Cardiac fibroblast (primary cell): ENCODE measurements around the gene NSRP1.
A peak's percentile ranks its signal among the peaks of the same experiment; 100 is the strongest.

Experiments used
- DNase-seq, 2 donors: peaks; one replicate each; pipeline versions ENCODE4 v3.0.0 to v3.0.0-alpha.2; 2010; ENCODE audit warnings: low read depth in 2 of 2
- H3K4me3 ChIP-seq, 2 donors: replicated peaks in 1 of 2; 1 replicate in 1 of 2; 2 replicates in 1 of 2; pipeline ENCODE4 v1.5.1; 2011; ENCODE audit warnings: low read depth in 2 of 2, low read length in 2 of 2, mild to moderate bottlenecking in 2 of 2, moderate library complexity in 1 of 2
- TF ChIP-seq, protein P1 (sequence below): IDR thresholded peaks from one replicate; pipeline ENCODE4 v1.5.1; 2011; ENCODE audit warnings: low read depth, mild to moderate bottlenecking, low read length, inconsistent platforms

NSRP1 gene

DNA sequence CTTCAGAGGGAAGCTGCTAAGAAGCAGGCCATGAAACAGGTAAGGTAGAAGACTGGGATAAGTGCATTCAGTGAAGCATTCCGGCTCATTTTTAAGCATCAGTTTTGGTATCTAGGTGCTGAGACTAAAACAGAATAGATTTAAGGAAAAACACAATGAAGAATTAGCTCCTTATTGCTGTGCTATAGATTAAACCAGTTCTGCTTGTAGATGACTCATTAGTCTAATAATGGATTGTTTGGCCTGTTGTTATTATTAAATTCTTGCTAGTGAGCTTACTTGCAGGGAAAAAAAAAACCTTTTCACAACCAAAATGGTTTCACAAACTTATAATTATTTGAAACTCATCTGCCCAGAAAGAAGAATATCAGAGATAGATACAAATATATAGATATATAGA, 55.9 kb downstream of the NSRP1 start:
- TF ChIP-seq, protein P1, sequence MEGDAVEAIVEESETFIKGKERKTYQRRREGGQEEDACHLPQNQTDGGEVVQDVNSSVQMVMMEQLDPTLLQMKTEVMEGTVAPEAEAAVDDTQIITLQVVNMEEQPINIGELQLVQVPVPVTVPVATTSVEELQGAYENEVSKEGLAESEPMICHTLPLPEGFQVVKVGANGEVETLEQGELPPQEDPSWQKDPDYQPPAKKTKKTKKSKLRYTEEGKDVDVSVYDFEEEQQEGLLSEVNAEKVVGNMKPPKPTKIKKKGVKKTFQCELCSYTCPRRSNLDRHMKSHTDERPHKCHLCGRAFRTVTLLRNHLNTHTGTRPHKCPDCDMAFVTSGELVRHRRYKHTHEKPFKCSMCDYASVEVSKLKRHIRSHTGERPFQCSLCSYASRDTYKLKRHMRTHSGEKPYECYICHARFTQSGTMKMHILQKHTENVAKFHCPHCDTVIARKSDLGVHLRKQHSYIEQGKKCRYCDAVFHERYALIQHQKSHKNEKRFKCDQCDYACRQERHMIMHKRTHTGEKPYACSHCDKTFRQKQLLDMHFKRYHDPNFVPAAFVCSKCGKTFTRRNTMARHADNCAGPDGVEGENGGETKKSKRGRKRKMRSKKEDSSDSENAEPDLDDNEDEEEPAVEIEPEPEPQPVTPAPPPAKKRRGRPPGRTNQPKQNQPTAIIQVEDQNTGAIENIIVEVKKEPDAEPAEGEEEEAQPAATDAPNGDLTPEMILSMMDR: no peak
- H3K4me3 ChIP-seq: no peak overlapping the region
- no peak for DNase-seq

DNA sequence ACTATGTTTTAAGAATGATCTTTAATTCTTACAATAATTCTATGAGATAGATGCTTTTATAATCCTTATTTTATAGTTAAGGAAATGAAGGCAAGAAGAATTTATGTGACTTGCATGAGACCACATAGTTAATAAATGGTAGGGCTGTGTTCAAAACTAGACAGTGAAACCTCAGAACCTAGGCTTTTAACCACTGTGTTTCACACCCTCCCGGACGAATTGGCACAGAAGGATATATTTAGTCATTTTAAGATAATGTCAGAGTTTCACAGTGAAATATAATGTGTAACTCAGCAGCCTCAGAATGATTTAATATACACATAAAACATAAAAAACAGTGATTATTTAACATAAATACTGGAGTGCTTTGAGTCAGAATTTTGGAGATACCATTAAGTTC, 57.0 kb downstream of the NSRP1 start:
- TF ChIP-seq, protein P1: no peak
- no peak overlapping the region for H3K4me3 ChIP-seq
- DNase-seq: peak in 1 of 2 donors; percentile 11

DNA sequence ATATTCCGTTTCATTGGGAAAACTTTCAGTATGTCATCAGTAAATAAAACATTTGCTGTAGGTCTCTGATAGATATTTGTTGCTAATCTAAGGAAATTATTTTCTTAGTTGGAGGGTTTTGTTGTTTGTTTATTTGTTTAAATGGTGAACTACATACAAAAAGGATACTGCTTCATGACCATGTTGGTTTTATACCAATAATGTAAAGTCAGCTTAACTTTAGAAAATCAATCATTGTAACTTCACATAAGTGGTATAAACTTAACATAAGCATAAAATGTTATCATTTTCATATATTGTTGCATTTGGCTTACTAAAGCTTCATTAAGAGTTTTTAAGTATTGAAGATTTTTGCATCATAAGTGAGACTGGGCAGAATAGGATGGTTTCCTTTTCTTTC, 57.9 kb downstream of the NSRP1 start:
- TF ChIP-seq, protein P1: no peak
- no peak for DNase-seq
- no peak overlapping the region for H3K4me3 ChIP-seq

DNA sequence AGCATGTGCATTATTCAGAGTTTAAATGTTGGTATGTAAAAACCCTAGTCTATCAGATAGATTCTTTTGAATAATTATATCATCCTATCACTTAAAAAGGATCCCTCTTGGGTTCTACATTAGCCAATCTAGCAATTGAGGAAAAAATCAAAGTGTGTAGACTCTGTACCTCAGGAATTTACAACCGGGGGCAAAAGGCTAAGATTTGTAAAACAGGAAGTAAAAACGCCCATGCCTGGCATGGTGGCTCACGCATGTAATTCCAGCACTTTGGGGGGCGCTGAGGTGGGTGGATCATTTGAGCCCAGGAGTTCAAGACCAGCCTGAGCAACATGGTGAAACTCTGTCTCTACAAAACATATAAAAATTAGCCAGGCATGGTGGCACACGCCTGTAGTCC, 60.2 kb downstream of the NSRP1 start:
- DNase-seq: no peak
- TF ChIP-seq, protein P1: no peak
- no peak overlapping the region for H3K4me3 ChIP-seq

DNA sequence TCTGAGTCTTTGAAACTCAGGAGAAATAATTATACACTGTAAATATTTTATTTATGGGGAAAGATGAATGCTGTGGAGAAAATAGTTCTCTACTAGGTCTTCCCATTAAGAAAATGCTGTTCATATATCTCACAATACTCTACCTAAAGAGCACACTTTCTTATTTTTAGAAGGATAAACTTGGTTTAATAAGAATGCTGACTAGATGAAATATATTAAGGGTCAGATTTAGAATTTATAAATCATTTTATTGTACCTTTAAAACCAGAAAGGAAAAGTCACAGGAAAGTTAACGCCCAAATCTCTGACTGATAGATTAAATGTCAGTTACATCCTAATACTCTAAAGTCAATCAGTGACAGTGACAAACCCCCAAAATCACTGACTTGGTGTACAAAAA, 70.1 kb downstream of the NSRP1 start:
- H3K4me3 ChIP-seq: no peak overlapping the region
- DNase-seq: no peak
- TF ChIP-seq, protein P1: no peak

DNA sequence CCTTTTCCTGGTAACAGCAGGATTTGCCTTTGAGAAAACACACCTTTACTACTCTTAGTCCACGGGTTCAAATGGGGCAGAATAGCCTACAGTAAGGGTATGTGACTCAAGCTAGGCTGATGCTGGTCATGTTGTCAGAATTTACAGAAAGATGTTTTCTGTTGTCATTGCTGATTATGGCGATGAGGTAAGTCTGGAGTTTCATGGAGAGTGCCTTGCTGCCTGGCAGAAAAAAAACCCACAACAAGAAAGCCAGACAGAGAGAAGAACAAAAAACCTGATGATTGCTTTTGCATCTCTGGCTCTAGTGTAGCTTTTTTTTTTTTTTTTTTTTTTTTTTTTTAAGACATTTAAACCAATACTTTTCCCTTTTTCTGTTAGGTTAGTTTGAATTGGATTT, 71.0 kb downstream of the NSRP1 start:
- DNase-seq: peak in 1 of 2 donors; percentile 7
- H3K4me3 ChIP-seq: no peak overlapping the region
- TF ChIP-seq, protein P1: no peak

DNA sequence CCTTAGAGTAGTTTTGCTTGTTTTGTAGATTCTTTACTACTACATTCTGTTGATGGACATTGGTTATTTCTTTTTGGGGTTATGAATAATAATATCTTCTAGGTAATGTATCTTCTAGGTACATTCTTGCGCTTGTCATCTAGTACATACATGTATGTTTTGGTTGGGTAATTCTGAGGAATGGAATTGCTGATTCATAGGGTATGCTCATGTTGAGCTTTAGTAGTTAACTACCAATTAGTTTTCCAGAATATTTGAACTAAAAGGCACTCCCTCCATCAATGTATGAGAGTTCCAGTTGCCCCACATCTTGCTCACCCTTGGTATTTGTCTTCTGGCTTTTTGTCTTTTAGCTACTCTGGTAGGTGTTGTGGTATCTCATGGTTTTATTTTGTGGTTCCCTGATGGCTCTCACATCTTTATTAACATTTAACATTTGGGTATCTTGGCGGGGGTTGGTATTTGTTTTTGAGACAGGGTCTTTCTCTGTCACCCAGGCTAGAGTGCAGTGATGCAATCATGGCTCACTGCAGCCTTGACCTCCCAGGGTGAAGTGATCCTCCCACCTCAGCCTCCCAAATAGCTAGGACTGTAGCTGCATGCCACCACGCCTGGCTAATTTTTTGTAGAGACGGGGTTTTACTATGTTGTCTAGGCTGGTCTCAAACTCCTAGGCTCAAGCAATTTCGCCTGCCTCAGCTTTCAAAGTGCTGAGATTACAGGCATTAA, 71.8 kb downstream of the NSRP1 start:
- DNase-seq: peak in 1 of 2 donors; percentile 9
- TF ChIP-seq, protein P1: no peak
- H3K4me3 ChIP-seq: no peak overlapping the region
